ENCODE results near the gene ATRAID. TPM values are rescaled to one million over a fixed set of nuclear protein-coding genes. Genes with fewer than 3 reads are reported as not detected.
A peak's percentile ranks its signal among the peaks of the same experiment; 100 is the strongest.

ATRAID gene
- total RNA-seq, 2 donors from 2014 or later: 80.7 to 83.4 TPM

GRCh38 chr2:27206346-27206745, 5.5 kb upstream of the ATRAID start:
- intact Hi-C loops (cut with DNase I): no loop called here
- no peak overlapping the region for H3K4me3 ChIP-seq
- H3K4me1 ChIP-seq: peaks cover 4% of the 10 kb centered on the region
- H3K27ac ChIP-seq: no peak overlapping the region
- TF ChIP-seq CTCF (IDR thresholded peaks at IDR 0.05): no peak
- DNase-seq: no peak
- no peak overlapping the region for H3K9ac ChIP-seq (ENCODE audit: low read depth in 2 of 2, low read length in 2 of 2)
- no peaks in the 10 kb centered on the region for H3K27me3 ChIP-seq
- H3K36me3 ChIP-seq: no peaks in the 10 kb centered on the region
- no peaks in the 10 kb centered on the region for H3K9me3 ChIP-seq

DNA sequence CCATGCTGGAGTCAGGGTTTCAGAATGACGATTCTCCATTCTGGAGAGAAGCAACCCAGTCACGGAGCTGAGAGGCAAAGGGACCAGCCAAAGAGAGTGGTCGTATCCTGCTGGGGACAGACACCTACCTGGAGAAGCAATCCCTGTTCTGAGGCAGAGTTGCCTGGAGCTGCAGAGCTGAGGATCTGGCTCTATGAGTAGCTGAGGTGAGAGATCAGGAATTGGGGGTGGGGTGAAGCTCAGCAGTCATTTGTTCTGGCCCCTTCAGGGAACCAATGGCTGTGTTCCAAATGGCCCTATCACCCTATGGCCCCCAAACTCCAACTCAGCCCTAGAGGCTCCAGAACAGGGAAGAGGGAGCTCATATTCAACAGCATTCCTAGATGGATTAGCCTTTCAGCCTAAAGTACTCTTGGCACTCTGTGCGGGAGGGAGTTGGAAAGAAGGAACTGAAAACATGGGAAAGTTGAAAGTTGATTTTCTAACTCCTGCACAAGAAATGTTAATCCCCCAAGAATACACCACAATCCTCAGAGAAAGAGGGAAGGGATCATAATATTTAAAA, 3.3 kb upstream of the ATRAID start:
- Histone ChIP-seq H3K9me3 (no peaks in the 10 kb centered on the region), H3K4me3 (no peak overlapping the region), H3K36me3 (no peaks in the 10 kb centered on the region), H3K9ac (ENCODE audit: low read depth in 2 of 2, low read length in 2 of 2) (no peak overlapping the region), H3K27ac (no peak overlapping the region), H3K27me3 (no peaks in the 10 kb centered on the region), H3K4me1 (peaks cover 4% of the 10 kb centered on the region)
- no peak for TF ChIP-seq CTCF (IDR thresholded peaks at IDR 0.05)
- intact Hi-C loops (cut with DNase I): no loop called here
- DNase-seq: no peak

- Histone ChIP-seq H3K27me3 (no peaks in the 10 kb centered on the region), H3K27ac (peak overlapping the region; percentile 12), H3K4me1 (peaks cover 4% of the 10 kb centered on the region), H3K9ac (ENCODE audit: low read depth in 2 of 2, low read length in 2 of 2) (peak overlapping the region in 1 of 2 donors; percentile 5), H3K9me3 (no peaks in the 10 kb centered on the region), H3K4me3 (no peak overlapping the region), H3K36me3 (no peaks in the 10 kb centered on the region)
- intact Hi-C loops (cut with DNase I): no loop called here
- peak; percentile 34 for DNase-seq
- no peak for TF ChIP-seq CTCF (IDR thresholded peaks at IDR 0.05)
Measured at GRCh38 chr2:27209621-27210401, 2.0 kb upstream of the ATRAID start.

DNA sequence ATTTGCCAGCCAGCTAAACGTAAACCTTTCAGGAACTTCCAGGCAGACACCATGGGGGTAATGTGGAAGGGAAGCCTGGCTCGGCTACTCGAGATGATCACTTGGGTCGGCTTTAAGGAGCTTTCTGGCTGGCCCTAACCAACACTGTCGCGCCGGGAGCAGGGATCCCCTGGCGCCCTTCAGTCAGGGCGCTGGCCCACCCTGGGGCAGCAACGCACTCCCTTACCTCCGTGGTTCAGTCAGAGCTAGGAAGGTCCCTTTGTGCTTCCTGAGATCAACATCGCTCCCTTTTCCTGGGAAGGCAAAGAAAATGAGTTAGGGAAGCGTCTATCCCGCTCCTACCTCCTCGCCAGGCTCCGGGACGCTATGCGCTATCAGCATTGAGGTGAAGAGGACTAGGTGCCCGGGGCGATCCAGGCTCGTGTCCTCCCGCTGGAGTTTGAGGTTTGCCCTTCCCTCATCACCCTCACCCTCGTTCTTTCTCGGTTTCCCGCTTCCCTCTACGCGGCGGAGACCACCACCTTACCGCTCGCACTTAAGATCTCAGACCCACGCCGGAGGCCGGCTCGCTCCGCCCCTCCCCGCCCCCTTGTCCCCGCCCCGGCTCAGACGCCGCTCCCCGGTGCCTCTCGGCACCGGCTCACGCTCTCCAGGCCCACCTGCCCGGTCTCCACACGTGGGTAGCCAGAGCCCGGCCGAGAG, 449 bp upstream of the ATRAID start:
- Histone ChIP-seq H3K4me3 (peak overlapping the region; percentile 79), H3K9ac (ENCODE audit: low read depth in 2 of 2, low read length in 2 of 2) (peak overlapping the region; percentile 68 to 86), H3K36me3 (no peaks in the 10 kb centered on the region), H3K27me3 (no peaks in the 10 kb centered on the region), H3K4me1 (peaks cover 4% of the 10 kb centered on the region), H3K27ac (peak overlapping the region; percentile 97), H3K9me3 (no peaks in the 10 kb centered on the region)
- TF ChIP-seq CTCF (IDR thresholded peaks at IDR 0.05): no peak
- no peak for DNase-seq
- intact Hi-C loops (cut with DNase I): no loop called here

GRCh38 chr2:27212626-27213471, 1.0 kb downstream of the ATRAID start:
- Histone ChIP-seq H3K27me3 (no peaks in the 10 kb centered on the region), H3K36me3 (no peaks in the 10 kb centered on the region), H3K9ac (ENCODE audit: low read depth in 2 of 2, low read length in 2 of 2) (peak overlapping the region; percentile 68 to 98), H3K4me3 (peak overlapping the region; percentile 79), H3K27ac (peak overlapping the region; percentile 97), H3K4me1 (peaks cover 4% of the 10 kb centered on the region), H3K9me3 (no peaks in the 10 kb centered on the region)
- TF ChIP-seq CTCF (IDR thresholded peaks at IDR 0.05): no peak
- intact Hi-C loops (cut with DNase I): no loop called here
- peak; percentile 25 for DNase-seq

Data from colonic mucosa (tissue), 4 donors.